NB4 (cell line): ENCODE measurements around the gene SDF4.

Experiments
- DNase-seq: peaks from one replicate; pipeline ENCODE4 v3.0.0; 2010; ENCODE audit warnings: low read depth
- H3K4me3 ChIP-seq: one replicate; pipeline ENCODE4 v1.5.1; 2011; ENCODE audit warnings: mild to moderate bottlenecking, low read depth, low read length, moderate library complexity
- MYC ChIP-seq: IDR thresholded peaks from 2 replicates; pipeline ENCODE4 v1.6.1; 2011; ENCODE audit warnings: low read depth, low read length
- POLR2A ChIP-seq: IDR thresholded peaks from 2 replicates; pipeline ENCODE4 v1.6.1; 2011; ENCODE audit warnings: mild to moderate bottlenecking; ENCODE audit not compliant: insufficient read length; ENCODE audit errors: extremely low read depth
- TF ChIP-seq, protein P1 (sequence below): IDR thresholded peaks from 2 replicates; pipeline ENCODE4 v1.6.1; 2011; ENCODE audit warnings: low read depth, low read length
- TF ChIP-seq, protein P2 (sequence below): IDR thresholded peaks from one replicate; pipeline ENCODE4 v1.5.1; 2012; ENCODE audit warnings: low read depth, low read length

The SDF4 gene

GRCh38 chr1:1262071-1262470 lies 30.3 kb upstream of the SDF4 start:
- TF ChIP-seq, protein P1, sequence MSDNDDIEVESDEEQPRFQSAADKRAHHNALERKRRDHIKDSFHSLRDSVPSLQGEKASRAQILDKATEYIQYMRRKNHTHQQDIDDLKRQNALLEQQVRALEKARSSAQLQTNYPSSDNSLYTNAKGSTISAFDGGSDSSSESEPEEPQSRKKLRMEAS, result no peak
- TF ChIP-seq POLR2A (no peak), MYC (no peak)
- TF ChIP-seq, protein P2, sequence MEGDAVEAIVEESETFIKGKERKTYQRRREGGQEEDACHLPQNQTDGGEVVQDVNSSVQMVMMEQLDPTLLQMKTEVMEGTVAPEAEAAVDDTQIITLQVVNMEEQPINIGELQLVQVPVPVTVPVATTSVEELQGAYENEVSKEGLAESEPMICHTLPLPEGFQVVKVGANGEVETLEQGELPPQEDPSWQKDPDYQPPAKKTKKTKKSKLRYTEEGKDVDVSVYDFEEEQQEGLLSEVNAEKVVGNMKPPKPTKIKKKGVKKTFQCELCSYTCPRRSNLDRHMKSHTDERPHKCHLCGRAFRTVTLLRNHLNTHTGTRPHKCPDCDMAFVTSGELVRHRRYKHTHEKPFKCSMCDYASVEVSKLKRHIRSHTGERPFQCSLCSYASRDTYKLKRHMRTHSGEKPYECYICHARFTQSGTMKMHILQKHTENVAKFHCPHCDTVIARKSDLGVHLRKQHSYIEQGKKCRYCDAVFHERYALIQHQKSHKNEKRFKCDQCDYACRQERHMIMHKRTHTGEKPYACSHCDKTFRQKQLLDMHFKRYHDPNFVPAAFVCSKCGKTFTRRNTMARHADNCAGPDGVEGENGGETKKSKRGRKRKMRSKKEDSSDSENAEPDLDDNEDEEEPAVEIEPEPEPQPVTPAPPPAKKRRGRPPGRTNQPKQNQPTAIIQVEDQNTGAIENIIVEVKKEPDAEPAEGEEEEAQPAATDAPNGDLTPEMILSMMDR, result no peak
- DNase-seq, result no peak
- no peak overlapping the region for H3K4me3 ChIP-seq

DNA sequence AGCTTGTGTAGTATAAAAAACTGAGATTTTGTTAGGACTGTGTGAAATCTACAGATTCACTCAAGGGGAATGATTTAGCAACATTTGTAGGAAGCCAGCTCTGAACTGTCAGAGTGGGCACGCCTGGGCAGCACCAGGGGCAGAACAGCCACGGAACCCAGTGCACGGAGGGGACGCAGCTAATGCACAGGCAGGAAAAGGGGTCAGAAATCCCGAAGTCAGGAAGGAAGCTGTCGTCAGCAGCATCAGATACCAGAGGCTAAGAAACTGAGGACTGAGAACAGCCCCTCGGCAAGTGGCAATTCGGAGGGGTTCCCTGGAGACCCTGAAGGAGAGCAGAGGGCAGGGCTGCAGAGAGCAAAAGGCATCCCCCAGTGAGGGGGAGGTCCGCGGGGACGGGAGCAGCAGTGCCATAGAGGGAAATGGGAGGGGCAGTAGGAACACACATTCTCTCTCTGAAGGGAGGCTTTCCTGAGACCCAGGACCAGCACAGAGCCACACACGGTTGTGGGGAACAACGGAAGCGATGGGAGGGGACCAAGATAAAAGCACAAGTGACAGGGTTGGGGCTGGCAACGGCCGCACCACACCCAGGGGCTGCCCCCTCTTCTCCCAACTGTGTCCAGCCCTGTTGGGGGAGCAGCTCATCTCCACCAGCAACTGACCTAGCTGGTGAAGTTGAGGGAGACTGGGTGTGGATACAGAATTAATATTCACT lies 29.2 kb upstream of the SDF4 start:
- DNase-seq, result no peak
- TF ChIP-seq POLR2A (no peak), MYC (no peak)
- TF ChIP-seq, protein P1, result no peak
- TF ChIP-seq, protein P2, result no peak
- no peak overlapping the region for H3K4me3 ChIP-seq

DNA sequence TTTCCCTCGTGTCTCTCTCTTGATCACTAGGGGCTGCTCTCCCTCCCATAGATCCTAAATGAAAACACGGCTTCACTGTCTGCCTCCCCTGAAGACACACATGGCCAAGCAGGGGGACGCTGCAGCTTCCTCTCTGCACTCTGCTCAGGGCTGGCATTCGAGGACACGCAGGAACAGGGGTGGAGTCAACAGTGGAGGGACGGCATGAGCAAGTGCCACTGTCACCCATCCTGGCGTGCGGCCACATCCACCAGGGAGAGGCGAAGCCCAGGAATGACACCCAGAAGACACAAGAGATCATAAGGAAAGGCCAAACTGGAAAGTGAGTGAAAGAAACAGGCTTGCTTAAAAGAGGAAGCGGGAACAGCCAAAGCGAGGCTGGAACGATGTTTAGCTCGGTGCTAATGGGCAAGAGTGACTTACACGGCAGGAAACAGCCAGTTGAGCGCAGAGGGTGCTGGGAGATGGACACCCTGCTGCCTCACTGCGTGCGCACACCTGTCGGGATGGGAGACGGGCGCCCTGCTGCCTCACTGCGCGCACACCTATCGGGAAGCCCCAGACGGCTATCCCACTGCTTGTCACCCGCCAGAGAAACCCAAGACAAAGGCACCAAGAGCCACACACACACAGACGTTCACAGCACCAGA lies 28.3 kb upstream of the SDF4 start:
- DNase-seq, result no peak
- H3K4me3 ChIP-seq, result no peak overlapping the region
- TF ChIP-seq, protein P1, result no peak
- TF ChIP-seq POLR2A, result no peak
- TF ChIP-seq, protein P2, result no peak
- no peak for TF ChIP-seq MYC

GRCh38 chr1:1259540-1259939 lies 27.7 kb upstream of the SDF4 start:
- DNase-seq, result no peak
- no peak overlapping the region for H3K4me3 ChIP-seq

DNA sequence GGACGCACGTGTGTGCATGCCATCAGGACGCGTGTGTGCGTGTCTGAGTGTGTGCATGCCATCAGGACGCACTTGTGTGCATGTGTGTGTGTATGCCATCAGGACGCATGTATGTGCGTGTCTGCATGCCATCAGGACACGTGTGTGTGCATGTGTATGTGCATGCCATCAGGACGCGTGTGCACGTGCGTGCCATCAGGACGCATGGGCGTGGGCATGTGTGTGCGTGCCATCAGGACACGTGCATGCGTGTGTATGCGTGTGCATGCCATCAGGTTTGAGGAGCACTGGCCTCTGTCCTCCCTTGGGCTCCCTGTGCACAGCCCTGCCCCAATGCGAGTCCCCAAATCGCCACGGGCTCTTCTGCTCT lies 27.3 kb upstream of the SDF4 start:
- TF ChIP-seq, protein P1, result no peak
- TF ChIP-seq, protein P2, result no peak
- TF ChIP-seq MYC (no peak), POLR2A (no peak)
- no peak for DNase-seq
- H3K4me3 ChIP-seq, result no peak overlapping the region

More at GRCh38 chr1:1259540-1259939, 27.7 kb upstream of the SDF4 start:
- TF ChIP-seq, protein P1, result no peak
- TF ChIP-seq, protein P2, result no peak
- no peak for TF ChIP-seq MYC
- TF ChIP-seq POLR2A, result no peak
